HEK293 (cell line): ENCODE measurements around the gene ARNT2.

ENCODE experiments used
- CTCF ChIA-PET: fragments of 350-600 bp; formaldehyde crosslinking; extraction: SDS; loops from one replicate; lab custom pipeline; 2021; ENCODE audit warnings: antibody characterized with exemption; lab: Yijun Ruan, JAX
- POLR2A ChIA-PET: fragments of 300-600 bp; formaldehyde crosslinking; extraction: SDS; loops from one replicate; lab custom pipeline; 2020; ENCODE audit warnings: antibody characterized with exemption, inconsistent platforms; lab: Yijun Ruan, JAX
- H3K27ac ChIP-seq: fragments of 200-500 bp; sonication (Bioruptor generic); 2 replicates; pipeline ENCODE4 v1.5.1; 2014; ENCODE audit warnings: low read depth, low read length, control low read depth, inconsistent platforms; ENCODE audit errors: extremely low read depth
- H3K36me3 ChIP-seq, 2 experiments: fragments of 200-500 bp in 1 of 2; sonication (Bioruptor generic) in 1 of 2; 1 replicate in 1 of 2; 2 replicates in 1 of 2; pipeline ENCODE4 v1.5.1; 2014 to 2017; ENCODE audit warnings: inconsistent platforms in 2 of 2, low read length in 2 of 2; ENCODE audit not compliant: control insufficient read depth in 2 of 2, insufficient read depth in 1 of 2
- H3K4me1 ChIP-seq: fragments of 200-500 bp; sonication (Bioruptor generic); 2 replicates; pipeline ENCODE4 v1.5.1; 2014; ENCODE audit warnings: mild to moderate bottlenecking, low read length, inconsistent platforms; ENCODE audit not compliant: control insufficient read depth, insufficient read depth
- H3K4me3 ChIP-seq: 2 replicates; pipeline ENCODE4 v1.5.1; 2011; ENCODE audit warnings: low read depth, mild to moderate bottlenecking, control low read depth, low read length, moderate library complexity
- H3K9me3 ChIP-seq: fragments of 200-500 bp; sonication (Bioruptor generic); 2 replicates; pipeline ENCODE4 v1.5.1; 2014; ENCODE audit warnings: low read depth, low read length, inconsistent platforms; ENCODE audit not compliant: control insufficient read depth, insufficient read depth
- MEIS1 ChIP-seq: sonication (generic); formaldehyde crosslinking; IDR thresholded peaks from 2 replicates; pipeline ENCODE4 v1.8.1; 2022; ENCODE audit warnings: missing genetic modification reagents, mild to moderate bottlenecking, borderline replicate concordance
- REPIN1 ChIP-seq: fragments of 450-650 bp; formaldehyde crosslinking; IDR thresholded peaks from 2 replicates; pipeline ENCODE4 v1.5.1; 2017; ENCODE audit warnings: missing biosample characterization, missing genetic modification characterization, low read depth
- SCRT2 ChIP-seq: fragments of 450-650 bp; formaldehyde crosslinking; IDR thresholded peaks from 2 replicates; pipeline ENCODE4 v1.5.1; 2016; ENCODE audit warnings: missing biosample characterization, missing genetic modification characterization
- ZBTB17 ChIP-seq: fragments of 450-650 bp; formaldehyde crosslinking; IDR thresholded peaks from 2 replicates; pipeline ENCODE4 v1.5.1; 2016; ENCODE audit warnings: missing biosample characterization, missing genetic modification characterization
- ZBTB20 ChIP-seq: fragments of 450-650 bp; formaldehyde crosslinking; IDR thresholded peaks from 2 replicates; pipeline ENCODE4 v1.5.1; 2016; ENCODE audit warnings: missing biosample characterization, missing genetic modification characterization
- ZFP41 ChIP-seq: fragments of 450-650 bp; formaldehyde crosslinking; IDR thresholded peaks from 2 replicates; pipeline ENCODE4 v1.5.1; 2016; ENCODE audit warnings: missing biosample characterization, missing genetic modification characterization, borderline replicate concordance
- ZNF174 ChIP-seq: fragments of 450-650 bp; formaldehyde crosslinking; IDR thresholded peaks from 2 replicates; pipeline ENCODE4 v1.5.0; 2017; ENCODE audit warnings: missing biosample characterization, mild to moderate bottlenecking, missing genetic modification characterization
- ZNF2 ChIP-seq: fragments of 450-650 bp; formaldehyde crosslinking; IDR thresholded peaks from 2 replicates; pipeline ENCODE4 v1.5.1; 2016; ENCODE audit warnings: missing biosample characterization, missing genetic modification characterization
- ZNF366 ChIP-seq: fragments of 450-650 bp; formaldehyde crosslinking; conservative IDR thresholded peaks from 2 replicates; pipeline ENCODE4 v1.5.1; 2016; ENCODE audit warnings: missing biosample characterization, missing genetic modification characterization
- ZNF394 ChIP-seq: fragments of 450-650 bp; formaldehyde crosslinking; IDR thresholded peaks from 2 replicates; pipeline ENCODE4 v1.5.1; 2016; ENCODE audit warnings: missing biosample characterization, missing genetic modification characterization, mild to moderate bottlenecking, moderate library complexity, borderline replicate concordance
- ZNF473 ChIP-seq: fragments of 450-650 bp; formaldehyde crosslinking; IDR thresholded peaks from 2 replicates; pipeline ENCODE4 v1.5.1; 2017; ENCODE audit warnings: missing biosample characterization, missing genetic modification characterization
- ZNF654 ChIP-seq: fragments of 450-650 bp; formaldehyde crosslinking; IDR thresholded peaks from 2 replicates; pipeline ENCODE4 v1.5.1; 2016; ENCODE audit warnings: low read depth, missing biosample characterization, missing genetic modification characterization
- ZXDB ChIP-seq: fragments of 450-650 bp; formaldehyde crosslinking; IDR thresholded peaks from 2 replicates; pipeline ENCODE4 v1.5.1; 2016; ENCODE audit warnings: missing biosample characterization, missing genetic modification characterization
- TF ChIP-seq, protein P1 (sequence below): fragments of 450-650 bp; formaldehyde crosslinking; IDR thresholded peaks from 2 replicates; pipeline ENCODE4 v1.5.1; 2016; ENCODE audit warnings: missing biosample characterization, missing genetic modification characterization
- TF ChIP-seq, protein P2 (sequence below): fragments of 450-650 bp; formaldehyde crosslinking; IDR thresholded peaks from 2 replicates; pipeline ENCODE4 v1.5.1; 2016; ENCODE audit warnings: missing biosample characterization, missing genetic modification characterization
- TF ChIP-seq, protein P3 (sequence below): fragments of 450-650 bp; formaldehyde crosslinking; IDR thresholded peaks from 2 replicates; pipeline ENCODE4 v1.5.1; 2016; ENCODE audit warnings: missing biosample characterization, missing genetic modification characterization
- TF ChIP-seq, protein P4 (sequence below): fragments of 450-650 bp; formaldehyde crosslinking; IDR thresholded peaks from 2 replicates; pipeline ENCODE4 v1.5.1; 2017; ENCODE audit warnings: missing biosample characterization, missing genetic modification characterization

The ARNT2 gene

DNA sequence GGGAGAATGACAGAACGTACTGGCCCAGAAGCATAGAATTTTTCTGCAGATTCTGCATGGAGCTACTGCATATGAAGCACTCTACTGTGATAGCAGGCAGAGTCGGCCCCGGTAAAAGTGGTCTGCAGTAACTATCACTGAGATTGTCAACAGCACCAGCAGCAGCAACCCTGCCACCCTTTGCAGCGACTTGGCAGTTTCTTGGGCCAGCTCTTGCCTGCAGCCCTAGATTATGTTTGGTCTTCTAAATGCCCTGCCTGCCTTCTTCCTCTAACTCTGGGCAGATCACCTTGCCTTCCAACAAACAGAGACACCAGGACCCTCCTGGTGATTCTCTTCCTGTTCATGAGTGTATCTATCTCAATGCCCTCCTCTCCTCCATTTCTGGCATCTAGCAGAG, 161.8 kb downstream of the ARNT2 start:
- Histone ChIP-seq H3K36me3 (no peaks in the 10 kb centered on the region), H3K4me1 (no peaks in the 10 kb centered on the region), H3K9me3 (no peaks in the 10 kb centered on the region), H3K4me3 (no peak overlapping the region), H3K27ac (no peak overlapping the region)
- ChIA-PET POLR2A (no interaction called here), CTCF (interaction anchor here (0.6 to 8.7 kb wide), 14 partner anchors 12 to 537 kb away, joined by 3 to 203 read pairs (median 6); partner anchors contain the start of gene CEMIP)
- no peak for TF ChIP-seq ZNF366 (tag by site-specific recombination)
- no peak for TF ChIP-seq ZXDB (tag by site-specific recombination)

DNA sequence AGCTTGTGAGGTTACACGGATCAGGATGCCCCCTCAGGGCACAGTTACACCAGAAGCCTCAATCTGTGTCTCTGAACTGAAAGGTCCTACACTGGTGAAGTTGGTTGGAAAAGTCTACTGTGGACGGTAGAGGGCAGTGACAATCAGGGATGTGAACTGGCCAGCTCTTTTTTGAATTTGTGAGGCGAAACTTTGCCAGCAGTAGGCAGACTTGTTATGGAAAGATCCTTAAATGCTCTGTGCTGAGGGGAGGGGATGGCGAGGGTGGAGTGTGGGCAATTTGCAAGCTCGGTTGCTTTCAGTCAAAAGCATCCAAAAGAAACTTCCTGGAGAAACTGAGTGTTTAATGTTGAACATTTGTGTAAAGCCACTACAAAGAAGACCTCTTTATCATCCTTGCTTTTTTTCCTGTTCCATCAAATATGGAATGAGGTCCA, 163.6 kb downstream of the ARNT2 start:
- no peak overlapping the region for H3K4me3 ChIP-seq
- H3K4me1 ChIP-seq, result 0 out of 2 replicates have a peak, but pooled peaks cover 4% of the 10 kb centered on the region
- POLR2A ChIA-PET, result interaction anchor here (1.0 to 1.1 kb wide), 3 partner anchors 208 to 211 kb away, joined by 3 to 5 read pairs (median 3); partner anchors contain the start of gene CEMIP
- CTCF ChIA-PET, result interaction anchor here (0.6 to 8.7 kb wide), 65 partner anchors 9 to 698 kb away, joined by 3 to 203 read pairs (median 4); partner anchors contain the start of genes ABHD17C and CEMIP
- TF ChIP-seq, protein P1, sequence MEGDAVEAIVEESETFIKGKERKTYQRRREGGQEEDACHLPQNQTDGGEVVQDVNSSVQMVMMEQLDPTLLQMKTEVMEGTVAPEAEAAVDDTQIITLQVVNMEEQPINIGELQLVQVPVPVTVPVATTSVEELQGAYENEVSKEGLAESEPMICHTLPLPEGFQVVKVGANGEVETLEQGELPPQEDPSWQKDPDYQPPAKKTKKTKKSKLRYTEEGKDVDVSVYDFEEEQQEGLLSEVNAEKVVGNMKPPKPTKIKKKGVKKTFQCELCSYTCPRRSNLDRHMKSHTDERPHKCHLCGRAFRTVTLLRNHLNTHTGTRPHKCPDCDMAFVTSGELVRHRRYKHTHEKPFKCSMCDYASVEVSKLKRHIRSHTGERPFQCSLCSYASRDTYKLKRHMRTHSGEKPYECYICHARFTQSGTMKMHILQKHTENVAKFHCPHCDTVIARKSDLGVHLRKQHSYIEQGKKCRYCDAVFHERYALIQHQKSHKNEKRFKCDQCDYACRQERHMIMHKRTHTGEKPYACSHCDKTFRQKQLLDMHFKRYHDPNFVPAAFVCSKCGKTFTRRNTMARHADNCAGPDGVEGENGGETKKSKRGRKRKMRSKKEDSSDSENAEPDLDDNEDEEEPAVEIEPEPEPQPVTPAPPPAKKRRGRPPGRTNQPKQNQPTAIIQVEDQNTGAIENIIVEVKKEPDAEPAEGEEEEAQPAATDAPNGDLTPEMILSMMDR (tag by site-specific recombination), result peak; percentile 83; the same call in 1 of the 2 replicates
- TF ChIP-seq ZNF2 (tag by site-specific recombination) (0 out of 2 replicates have a peak, but pooled peaks have one; percentile 27), ZNF654 (tag by site-specific recombination) (peak; percentile 79), ZNF394 (tag by site-specific recombination) (no peak), ZBTB17 (0 out of 2 replicates have a peak, but pooled peaks have one; percentile 20), ZFP41 (no peak)
- TF ChIP-seq, protein P2, sequence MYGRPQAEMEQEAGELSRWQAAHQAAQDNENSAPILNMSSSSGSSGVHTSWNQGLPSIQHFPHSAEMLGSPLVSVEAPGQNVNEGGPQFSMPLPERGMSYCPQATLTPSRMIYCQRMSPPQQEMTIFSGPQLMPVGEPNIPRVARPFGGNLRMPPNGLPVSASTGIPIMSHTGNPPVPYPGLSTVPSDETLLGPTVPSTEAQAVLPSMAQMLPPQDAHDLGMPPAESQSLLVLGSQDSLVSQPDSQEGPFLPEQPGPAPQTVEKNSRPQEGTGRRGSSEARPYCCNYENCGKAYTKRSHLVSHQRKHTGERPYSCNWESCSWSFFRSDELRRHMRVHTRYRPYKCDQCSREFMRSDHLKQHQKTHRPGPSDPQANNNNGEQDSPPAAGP (tag by site-specific recombination), result no peak
- H3K27ac ChIP-seq, result no peak overlapping the region
- H3K9me3 ChIP-seq, result no peaks in the 10 kb centered on the region
- no peaks in the 10 kb centered on the region for H3K36me3 ChIP-seq

DNA sequence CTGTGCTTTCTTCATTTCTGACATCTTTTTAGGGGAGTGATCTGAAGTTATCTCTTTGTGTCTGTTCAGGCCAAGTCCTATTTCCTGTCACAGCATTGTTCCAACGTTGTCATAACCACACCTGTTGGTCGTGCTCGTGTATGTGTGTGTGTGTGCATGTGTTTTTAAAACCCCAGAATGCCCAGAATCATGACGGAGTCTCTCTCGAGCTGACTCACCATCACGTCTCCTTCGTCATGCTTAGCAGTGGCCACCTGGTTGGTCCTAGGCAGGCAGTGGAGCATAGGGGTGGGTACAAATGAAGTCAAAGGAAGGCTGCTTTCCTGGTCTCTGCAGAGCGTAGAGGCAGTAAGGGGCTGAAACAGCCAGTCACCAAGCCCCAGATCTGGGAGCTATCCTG, 164.1 kb downstream of the ARNT2 start:
- 0 out of 2 replicates have a peak, but pooled peaks cover 4% of the 10 kb centered on the region for H3K4me1 ChIP-seq
- TF ChIP-seq MEIS1 (CRISPR knock-in tag) (no peak), SCRT2 (tag by site-specific recombination) (peak; percentile 54; the same call in 1 of the 2 replicates)
- POLR2A ChIA-PET, result interaction anchor here (1.0 to 1.1 kb wide), 2 partner anchors 209 to 211 kb away, joined by 3 read pairs; partner anchors contain the start of gene CEMIP
- H3K9me3 ChIP-seq, result no peaks in the 10 kb centered on the region
- CTCF ChIA-PET, result interaction anchor here (0.6 to 8.7 kb wide), 49 partner anchors 11 to 414 kb away, joined by 3 to 203 read pairs (median 4); partner anchors contain the start of genes ABHD17C and CEMIP
- H3K36me3 ChIP-seq, result no peaks in the 10 kb centered on the region
- H3K4me3 ChIP-seq, result no peak overlapping the region
- H3K27ac ChIP-seq, result no peak overlapping the region

DNA sequence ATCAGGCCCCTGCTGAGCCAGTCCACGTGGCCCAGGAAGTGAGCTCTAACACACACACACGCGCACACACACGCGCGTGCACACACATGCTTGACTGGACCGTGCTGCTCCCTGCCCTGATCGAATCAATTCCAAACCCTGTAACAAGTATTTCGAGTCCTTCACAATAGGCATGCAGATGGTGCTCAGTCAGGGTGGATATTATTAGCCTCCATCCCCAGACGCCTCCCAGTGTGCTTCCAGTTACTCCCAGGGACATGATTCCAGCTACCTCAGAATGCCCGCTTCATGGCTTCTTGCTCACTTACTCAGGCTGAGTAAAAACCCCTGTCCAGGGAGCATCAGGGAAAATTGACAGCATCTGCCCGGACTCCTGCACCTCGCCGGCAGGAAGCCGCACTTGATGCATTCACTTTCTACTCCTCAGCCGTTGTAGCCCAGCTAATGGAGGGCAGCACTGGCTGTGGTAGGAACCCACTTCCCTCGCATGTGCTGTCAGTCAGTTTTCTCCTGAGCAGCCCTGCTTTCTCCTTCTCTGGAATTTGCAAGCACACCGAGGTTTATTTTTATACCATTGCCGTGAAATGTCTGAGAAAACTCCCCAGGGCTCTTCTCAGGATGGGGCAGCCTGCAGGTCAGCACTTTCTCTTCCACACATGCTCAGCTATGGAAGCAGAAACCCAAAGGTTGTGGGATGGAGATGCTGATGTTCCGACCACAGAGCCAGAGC, 164.9 kb downstream of the ARNT2 start:
- CTCF ChIA-PET, result interaction anchor here (0.6 to 8.7 kb wide), 15 partner anchors 10 to 405 kb away, joined by 3 to 203 read pairs (median 4); partner anchors contain the start of gene CEMIP
- no peak for TF ChIP-seq ZNF473
- TF ChIP-seq, protein P3, sequence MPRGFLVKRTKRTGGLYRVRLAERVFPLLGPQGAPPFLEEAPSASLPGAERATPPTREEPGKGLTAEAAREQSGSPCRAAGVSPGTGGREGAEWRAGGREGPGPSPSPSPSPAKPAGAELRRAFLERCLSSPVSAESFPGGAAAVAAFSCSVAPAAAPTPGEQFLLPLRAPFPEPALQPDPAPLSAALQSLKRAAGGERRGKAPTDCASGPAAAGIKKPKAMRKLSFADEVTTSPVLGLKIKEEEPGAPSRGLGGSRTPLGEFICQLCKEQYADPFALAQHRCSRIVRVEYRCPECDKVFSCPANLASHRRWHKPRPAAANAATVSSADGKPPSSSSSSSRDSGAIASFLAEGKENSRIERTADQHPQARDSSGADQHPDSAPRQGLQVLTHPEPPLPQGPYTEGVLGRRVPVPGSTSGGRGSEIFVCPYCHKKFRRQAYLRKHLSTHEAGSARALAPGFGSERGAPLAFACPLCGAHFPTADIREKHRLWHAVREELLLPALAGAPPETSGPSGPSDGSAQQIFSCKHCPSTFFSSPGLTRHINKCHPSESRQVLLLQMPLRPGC (tag by site-specific recombination), result no peak
- TF ChIP-seq ZBTB20 (tag by site-specific recombination), result no peak
- TF ChIP-seq, protein P4, sequence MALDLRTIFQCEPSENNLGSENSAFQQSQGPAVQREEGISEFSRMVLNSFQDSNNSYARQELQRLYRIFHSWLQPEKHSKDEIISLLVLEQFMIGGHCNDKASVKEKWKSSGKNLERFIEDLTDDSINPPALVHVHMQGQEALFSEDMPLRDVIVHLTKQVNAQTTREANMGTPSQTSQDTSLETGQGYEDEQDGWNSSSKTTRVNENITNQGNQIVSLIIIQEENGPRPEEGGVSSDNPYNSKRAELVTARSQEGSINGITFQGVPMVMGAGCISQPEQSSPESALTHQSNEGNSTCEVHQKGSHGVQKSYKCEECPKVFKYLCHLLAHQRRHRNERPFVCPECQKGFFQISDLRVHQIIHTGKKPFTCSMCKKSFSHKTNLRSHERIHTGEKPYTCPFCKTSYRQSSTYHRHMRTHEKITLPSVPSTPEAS, result no peak
- TF ChIP-seq REPIN1 (tag by site-specific recombination), result no peak
- TF ChIP-seq ZNF174 (tag by site-specific recombination), result no peak
- TF ChIP-seq, all 188 proteins: peak for 0

More for the DNA sequence above, 164.9 kb downstream of the ARNT2 start:
- Histone ChIP-seq H3K4me1 (0 out of 2 replicates have a peak, but pooled peaks cover 4% of the 10 kb centered on the region), H3K4me3 (no peak overlapping the region), H3K9me3 (no peaks in the 10 kb centered on the region), H3K36me3 (no peaks in the 10 kb centered on the region), H3K27ac (no peak overlapping the region)
- POLR2A ChIA-PET, result no interaction called here
